ENCODE data around the gene LSM10.

LSM10 gene

GRCh38 chr1:36415661-36416326 is 18.1 kb upstream of the LSM10 start:
- no peak overlapping the region for H3K4me3 ChIP-seq (ENCODE audit: low read depth, low read length)
- no peak for DNase-seq (ENCODE audit: low read depth, low spot score)
- no peak for TF ChIP-seq CTCF (IDR thresholded peaks at IDR 0.05; ENCODE audit: low read depth, low read length)
- in situ Hi-C loops (cut with HindIII; ENCODE audit: low sequenced_read_pairs), result loop anchor here (25.0 kb wide), 1 partner anchor 278 kb away; the partner anchor contains the start of genes COL8A2 and TRAPPC3

DNA sequence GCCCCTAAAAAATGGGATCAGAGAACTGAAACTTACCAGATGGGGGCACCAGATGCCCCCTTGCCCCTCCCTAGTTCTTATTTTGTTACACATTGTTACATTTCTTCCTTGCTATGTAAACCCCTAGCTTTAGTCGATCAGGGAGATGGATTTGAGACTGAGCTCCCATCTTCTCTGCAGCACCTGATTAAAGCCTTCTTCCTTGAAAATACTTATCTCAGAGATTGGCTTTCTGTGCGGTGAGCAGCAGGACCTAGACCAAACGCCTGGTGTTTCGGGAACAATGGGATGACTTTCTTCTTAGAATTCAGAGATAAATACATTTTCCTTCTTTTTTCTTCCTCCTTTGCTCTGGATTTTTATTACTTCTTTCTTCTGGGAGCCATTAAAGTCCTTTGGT is 16.7 kb upstream of the LSM10 start:
- no peak for DNase-seq (ENCODE audit: low read depth, low spot score)
- TF ChIP-seq CTCF (IDR thresholded peaks at IDR 0.05; ENCODE audit: low read depth, low read length), result no peak
- no peak overlapping the region for H3K4me3 ChIP-seq (ENCODE audit: low read depth, low read length)
- in situ Hi-C loops (cut with HindIII; ENCODE audit: low sequenced_read_pairs), result loop anchor here (25.0 kb wide), 1 partner anchor 277 kb away; the partner anchor contains the start of genes COL8A2 and TRAPPC3

DNA sequence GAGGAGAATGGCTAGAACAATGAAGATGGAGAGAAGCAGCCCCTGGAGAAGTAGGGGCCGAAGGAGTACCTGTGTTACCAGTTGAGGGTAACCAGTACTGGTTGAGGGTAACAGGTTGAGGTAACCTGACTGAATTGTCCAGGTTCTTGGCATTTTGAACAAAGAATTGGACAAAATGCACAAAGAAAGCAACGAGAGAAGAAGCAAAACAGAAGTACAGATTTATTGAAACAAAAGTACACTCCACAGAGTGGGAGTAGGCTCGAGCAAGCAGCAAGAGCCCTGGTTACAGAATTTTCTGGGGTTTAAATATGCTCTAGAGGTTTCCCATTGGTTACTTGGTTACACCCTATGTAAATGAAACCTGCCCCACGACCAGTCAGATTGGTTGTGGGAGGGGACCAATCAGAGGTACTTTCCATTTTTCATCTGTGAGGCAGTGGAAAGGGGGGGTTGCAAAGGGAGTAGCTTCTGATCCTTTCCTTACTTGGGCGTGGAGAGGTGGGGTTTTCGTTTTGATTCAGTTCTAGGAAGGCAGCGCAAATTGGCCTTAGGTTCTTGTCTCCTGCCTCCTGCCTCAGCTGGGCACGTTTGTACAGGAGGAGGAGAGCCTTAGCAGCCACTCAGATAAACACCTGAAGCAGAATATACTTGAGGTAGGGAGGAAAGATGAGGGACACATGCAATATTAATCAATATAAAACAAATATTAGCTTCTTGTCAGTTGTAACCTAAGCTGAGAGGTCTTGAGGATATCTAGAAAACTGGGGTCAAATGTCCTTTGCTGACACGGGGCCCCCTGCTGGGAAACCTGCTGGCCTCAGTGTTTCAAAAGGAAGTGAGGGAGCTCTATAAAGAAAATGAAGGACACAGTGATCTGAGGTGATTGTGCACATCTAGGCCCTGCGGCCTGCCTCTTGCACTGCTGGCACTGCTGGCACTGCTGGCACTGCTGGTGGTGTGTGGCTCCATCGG is 14.3 kb upstream of the LSM10 start:
- TF ChIP-seq CTCF (IDR thresholded peaks at IDR 0.05; ENCODE audit: low read depth, low read length), result no peak

GRCh38 chr1:36408479-36408878 is 10.8 kb upstream of the LSM10 start:
- peak; percentile 10 for DNase-seq (ENCODE audit: low read depth, low spot score)
- H3K4me3 ChIP-seq (ENCODE audit: low read depth, low read length), result no peak overlapping the region
- in situ Hi-C loops (cut with HindIII; ENCODE audit: low sequenced_read_pairs), result loop anchor here (25.0 kb wide), 1 partner anchor 271 kb away; the partner anchor contains the start of genes COL8A2 and TRAPPC3
- TF ChIP-seq CTCF (IDR thresholded peaks at IDR 0.05; ENCODE audit: low read depth, low read length), result no peak

More for the DNA sequence above, 14.3 kb upstream of the LSM10 start:
- in situ Hi-C loops (cut with HindIII; ENCODE audit: low sequenced_read_pairs), result loop anchor here (25.0 kb wide), 1 partner anchor 275 kb away; the partner anchor contains the start of genes COL8A2 and TRAPPC3
- no peak overlapping the region for H3K4me3 ChIP-seq (ENCODE audit: low read depth, low read length)
- DNase-seq (ENCODE audit: low read depth, low spot score), result peak; percentile 17

GRCh38 chr1:36406440-36406839 is 8.7 kb upstream of the LSM10 start:
- in situ Hi-C loops (cut with HindIII; ENCODE audit: low sequenced_read_pairs), result loop anchor here (25.0 kb wide), 1 partner anchor 269 kb away; the partner anchor contains the start of genes COL8A2 and TRAPPC3
- no peak for DNase-seq (ENCODE audit: low read depth, low spot score)
- H3K4me3 ChIP-seq (ENCODE audit: low read depth, low read length), result no peak overlapping the region
- no peak for TF ChIP-seq CTCF (IDR thresholded peaks at IDR 0.05; ENCODE audit: low read depth, low read length)

DNA sequence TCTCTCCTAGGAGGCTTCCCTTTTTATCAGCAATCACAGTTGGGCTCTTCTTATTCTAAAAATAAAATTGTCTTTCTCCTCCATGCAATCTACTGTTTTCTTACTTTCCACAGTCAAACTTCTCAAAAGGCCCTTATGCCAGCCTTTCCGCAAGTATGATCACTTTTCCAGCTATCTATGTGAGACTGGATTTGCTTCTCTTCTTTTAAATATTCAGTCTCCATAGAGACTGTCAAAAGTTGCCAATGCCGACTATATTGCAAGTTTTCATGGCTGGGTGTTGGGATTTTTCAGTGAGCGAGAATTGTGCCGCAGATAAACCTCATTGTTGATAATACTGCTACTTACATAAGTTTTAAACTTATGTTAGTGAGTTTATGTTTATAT is 4.8 kb upstream of the LSM10 start:
- no peak for DNase-seq (ENCODE audit: low read depth, low spot score)
- H3K4me3 ChIP-seq (ENCODE audit: low read depth, low read length), result no peak overlapping the region
- no peak for TF ChIP-seq CTCF (IDR thresholded peaks at IDR 0.05; ENCODE audit: low read depth, low read length)
- in situ Hi-C loops (cut with HindIII; ENCODE audit: low sequenced_read_pairs), result loop anchor here (25.0 kb wide), 1 partner anchor 265 kb away; the partner anchor contains the start of genes COL8A2 and TRAPPC3
